Measurements from ENCODE around the gene TMEM200B. TPM values are rescaled to one million over a fixed set of nuclear protein-coding genes. Genes with fewer than 3 reads are reported as not detected.

TMEM200B gene
- total RNA-seq, 1 experiment from 2014 or later = 21.2 TPM

DNA sequence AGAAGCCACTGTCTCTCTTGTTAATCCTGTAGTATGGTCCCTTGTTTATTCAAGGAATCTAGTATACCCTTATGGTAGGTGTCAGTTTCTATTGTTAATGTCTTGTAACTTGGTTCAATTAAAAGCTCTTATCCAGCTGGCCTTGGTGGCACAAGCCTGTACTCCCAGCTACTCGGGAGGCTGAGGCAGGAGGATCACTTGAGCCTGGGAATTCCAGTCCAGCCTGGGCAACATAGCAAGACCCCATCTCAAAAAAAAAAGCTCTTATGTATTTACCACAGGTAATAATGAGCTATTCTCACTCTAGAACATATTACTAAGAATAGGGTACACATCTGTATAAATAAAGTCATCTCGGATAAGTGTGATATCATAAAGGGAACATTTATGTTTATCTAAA is 46.5 kb downstream of the TMEM200B start:
- DNase-seq (ENCODE audit: low spot score) = no peak
- in situ Hi-C loops (cut with HindIII; ENCODE audit: low sequenced_read_pairs) = no loop called here

Other genes with a start within 250 kb of the TMEM200B start
- gene EPB41, start 209.3 kb downstream of the TMEM200B start, total RNA-seq (2014; rRNA removed; shearing (Covaris generic)) = 25.2 and 39.4 TPM in 2 replicates
- 34.1 and 39.5 TPM in 2 replicates for gene SRSF4, start 58.0 kb upstream of the TMEM200B start, total RNA-seq (2014; rRNA removed; shearing (Covaris generic))
- 34.2 and 41.0 TPM in 2 replicates for gene MECR, start 107.0 kb upstream of the TMEM200B start, total RNA-seq (2014; rRNA removed; shearing (Covaris generic))
- gene PTPRU, start 112.6 kb upstream of the TMEM200B start, total RNA-seq (2014; rRNA removed; shearing (Covaris generic)) = 25.4 and 35.5 TPM in 2 replicates

All from G401 (cell line).